ENCODE data around the gene EML4. TPM values are rescaled to one million over a fixed set of nuclear protein-coding genes. Genes with fewer than 3 reads are reported as not detected.
A peak's percentile ranks its signal among the peaks of the same experiment; 100 is the strongest.

The EML4 gene
- total and polyA plus RNA-seq, 2 of the 13 experiments (the other 11 are each of a cell fraction or from before 2014, with no cell fraction given): 243 to 476 TPM

DNA sequence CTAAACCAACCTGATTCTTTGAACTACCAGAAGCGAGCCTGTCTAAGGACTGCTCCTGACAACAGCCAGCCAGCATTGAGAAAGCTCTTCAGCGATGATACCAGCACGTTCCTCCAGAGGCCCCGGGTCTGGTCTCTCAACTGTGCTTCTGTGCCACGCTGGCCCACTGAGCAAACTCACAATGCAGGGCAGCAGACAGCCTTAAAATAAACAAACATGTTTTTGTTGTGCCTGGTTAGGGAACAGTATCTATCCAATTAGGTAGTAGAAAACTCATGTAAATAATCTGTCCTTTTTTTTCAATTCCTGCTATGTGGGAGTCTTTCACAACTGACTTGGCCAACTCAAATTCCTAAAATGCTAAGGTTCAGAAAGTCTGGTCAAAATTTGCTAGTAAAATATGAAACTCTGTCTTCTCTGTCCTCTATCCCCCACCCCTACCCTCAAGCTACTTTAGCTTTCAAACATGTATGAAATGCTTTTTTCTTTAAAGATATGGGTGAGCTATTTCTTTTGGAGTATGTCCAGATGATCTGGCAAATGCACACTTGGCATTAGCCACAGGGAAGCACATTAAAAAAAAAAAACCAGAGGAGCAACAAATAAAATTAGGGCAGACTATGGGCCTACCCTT, 21.4 kb upstream of the EML4 start (continued):
- no peak for TF ChIP-seq ZKSCAN5 (CRISPR knock-in tag; IDR thresholded peaks at IDR 0.05)
- TF ChIP-seq ZNF644 (CRISPR knock-in tag; IDR thresholded peaks at IDR 0.05; ENCODE audit: low read depth): 0 out of 2 replicates have a peak, but pooled peaks have one; percentile 19
- TF ChIP-seq ZNF605 (CRISPR knock-in tag; IDR thresholded peaks at IDR 0.05): 0 out of 2 replicates have a peak, but pooled peaks have one; percentile 39
- no peak for TF ChIP-seq ZNF513 (CRISPR knock-in tag; conservative IDR thresholded peaks at IDR 0.05)
- TF ChIP-seq HNF1B (CRISPR knock-in tag; IDR thresholded peaks at IDR 0.05): 0 out of 2 replicates have a peak, but pooled peaks have one; percentile 42
- 0 out of 2 replicates have a peak, but pooled peaks have one; percentile 52 for TF ChIP-seq ZSCAN5A (CRISPR knock-in tag; IDR thresholded peaks at IDR 0.05; ENCODE audit: borderline replicate concordance)
- TF ChIP-seq ETV6 (CRISPR knock-in tag; conservative IDR thresholded peaks at IDR 0.05): no peak
- TF ChIP-seq TARDBP (CRISPR knock-in tag; IDR thresholded peaks at IDR 0.05): peak; percentile 40; the same call in 1 of the 2 replicates
- no peak for TF ChIP-seq ZNF335 (CRISPR knock-in tag; IDR thresholded peaks at IDR 0.05)
- no peak for TF ChIP-seq ZNF800 (CRISPR knock-in tag; IDR thresholded peaks at IDR 0.05)
- no peak for TF ChIP-seq GPN1 (CRISPR knock-in tag; IDR thresholded peaks at IDR 0.05; ENCODE audit: borderline replicate concordance)
- no peak for TF ChIP-seq BRF2 (CRISPR knock-in tag; IDR thresholded peaks at IDR 0.05)
- TF ChIP-seq, protein P1, sequence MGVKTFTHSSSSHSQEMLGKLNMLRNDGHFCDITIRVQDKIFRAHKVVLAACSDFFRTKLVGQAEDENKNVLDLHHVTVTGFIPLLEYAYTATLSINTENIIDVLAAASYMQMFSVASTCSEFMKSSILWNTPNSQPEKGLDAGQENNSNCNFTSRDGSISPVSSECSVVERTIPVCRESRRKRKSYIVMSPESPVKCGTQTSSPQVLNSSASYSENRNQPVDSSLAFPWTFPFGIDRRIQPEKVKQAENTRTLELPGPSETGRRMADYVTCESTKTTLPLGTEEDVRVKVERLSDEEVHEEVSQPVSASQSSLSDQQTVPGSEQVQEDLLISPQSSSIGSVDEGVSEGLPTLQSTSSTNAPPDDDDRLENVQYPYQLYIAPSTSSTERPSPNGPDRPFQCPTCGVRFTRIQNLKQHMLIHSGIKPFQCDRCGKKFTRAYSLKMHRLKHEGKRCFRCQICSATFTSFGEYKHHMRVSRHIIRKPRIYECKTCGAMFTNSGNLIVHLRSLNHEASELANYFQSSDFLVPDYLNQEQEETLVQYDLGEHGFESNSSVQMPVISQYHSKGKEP (CRISPR knock-in tag; IDR thresholded peaks at IDR 0.05): no peak
- TF ChIP-seq, protein P2, sequence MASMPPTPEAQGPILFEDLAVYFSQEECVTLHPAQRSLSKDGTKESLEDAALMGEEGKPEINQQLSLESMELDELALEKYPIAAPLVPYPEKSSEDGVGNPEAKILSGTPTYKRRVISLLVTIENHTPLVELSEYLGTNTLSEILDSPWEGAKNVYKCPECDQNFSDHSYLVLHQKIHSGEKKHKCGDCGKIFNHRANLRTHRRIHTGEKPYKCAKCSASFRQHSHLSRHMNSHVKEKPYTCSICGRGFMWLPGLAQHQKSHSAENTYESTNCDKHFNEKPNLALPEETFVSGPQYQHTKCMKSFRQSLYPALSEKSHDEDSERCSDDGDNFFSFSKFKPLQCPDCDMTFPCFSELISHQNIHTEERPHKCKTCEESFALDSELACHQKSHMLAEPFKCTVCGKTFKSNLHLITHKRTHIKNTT (CRISPR knock-in tag; IDR thresholded peaks at IDR 0.05): no peak
- TF ChIP-seq, protein P3, sequence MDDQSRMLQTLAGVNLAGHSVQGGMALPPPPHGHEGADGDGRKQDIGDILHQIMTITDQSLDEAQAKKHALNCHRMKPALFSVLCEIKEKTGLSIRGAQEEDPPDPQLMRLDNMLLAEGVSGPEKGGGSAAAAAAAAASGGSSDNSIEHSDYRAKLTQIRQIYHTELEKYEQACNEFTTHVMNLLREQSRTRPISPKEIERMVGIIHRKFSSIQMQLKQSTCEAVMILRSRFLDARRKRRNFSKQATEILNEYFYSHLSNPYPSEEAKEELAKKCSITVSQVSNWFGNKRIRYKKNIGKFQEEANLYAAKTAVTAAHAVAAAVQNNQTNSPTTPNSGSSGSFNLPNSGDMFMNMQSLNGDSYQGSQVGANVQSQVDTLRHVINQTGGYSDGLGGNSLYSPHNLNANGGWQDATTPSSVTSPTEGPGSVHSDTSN (CRISPR knock-in tag; IDR thresholded peaks at IDR 0.05; ENCODE audit: borderline replicate concordance): no peak
- no peak for TF ChIP-seq TBP (CRISPR knock-in tag; IDR thresholded peaks at IDR 0.05)
- no peak for TF ChIP-seq ZNF143 (CRISPR knock-in tag; IDR thresholded peaks at IDR 0.05)

Measured in HepG2 (cell line).